Measurements from ENCODE around the gene FHOD3. TPM values are rescaled to one million over a fixed set of nuclear protein-coding genes. Genes with fewer than 3 reads are reported as not detected.

Gene FHOD3
- total and polyA plus RNA-seq, 3 experiments from 2014 or later = not detected

- H3K4me3 ChIP-seq (ENCODE audit: low read length) = no peak overlapping the region
- no peaks in the 10 kb centered on the region for H3K27me3 ChIP-seq (ENCODE audit: insufficient read depth, low read length, poor library complexity, severe bottlenecking)
- no peaks in the 10 kb centered on the region for H3K36me3 ChIP-seq (ENCODE audit: insufficient read depth, low read length)
- Mint-ChIP-seq H3K27ac (no peak overlapping the region), H3K27me3 (peaks cover 5 to 44% of the 10 kb centered on the region in 2 donors), H3K36me3 (peaks cover 0 to 1% (median 0%) of the 10 kb centered on the region in 3 donors), H3K4me1 (no peaks in the 10 kb centered on the region), H3K4me3 (no peak overlapping the region), H3K9me3 (no peaks in the 10 kb centered on the region)
- no peaks in the 10 kb centered on the region for H3K9me3 ChIP-seq (ENCODE audit: low read length)
- DNase-seq = no peak
- no peaks in the 10 kb centered on the region for H3K4me1 ChIP-seq (ENCODE audit: insufficient read depth, low read length)
- ChIA-PET POLR2A (no interaction called here), CTCF (no interaction called here)
- no peak overlapping the region for H3K27ac ChIP-seq (ENCODE audit: low read depth, low read length)
These were observed 30.9 kb downstream of the FHOD3 start for GRCh38 chr18:36328385-36328858.

DNA sequence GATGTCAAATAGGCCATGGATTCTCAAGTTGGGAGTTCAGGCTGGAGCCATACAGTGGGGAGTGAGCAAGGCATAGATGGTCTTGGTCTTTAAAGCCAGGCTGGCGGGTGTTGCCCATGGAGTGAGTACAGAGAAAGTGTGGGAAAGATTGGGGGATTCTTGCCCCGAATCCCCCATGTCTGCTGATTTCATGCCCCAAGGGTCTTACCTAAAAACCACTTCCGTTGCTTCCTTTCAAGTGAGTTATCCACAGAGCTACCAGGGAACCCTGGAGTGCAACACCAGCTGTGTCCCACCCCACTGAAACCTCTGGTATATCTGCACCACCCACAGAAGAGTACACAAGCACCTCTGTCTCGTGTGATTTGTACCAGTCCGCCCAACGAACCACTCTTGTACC lies 31.4 kb downstream of the FHOD3 start:
- CTCF ChIA-PET = no interaction called here
- no peaks in the 10 kb centered on the region for H3K36me3 ChIP-seq (ENCODE audit: insufficient read depth, low read length)
- no peaks in the 10 kb centered on the region for H3K27me3 ChIP-seq (ENCODE audit: insufficient read depth, low read length, poor library complexity, severe bottlenecking)
- POLR2A ChIA-PET = no interaction called here
- no peak overlapping the region for H3K27ac Mint-ChIP-seq
- DNase-seq = no peak
- H3K27ac ChIP-seq (ENCODE audit: low read depth, low read length) = no peak overlapping the region
- H3K4me1 Mint-ChIP-seq = no peaks in the 10 kb centered on the region
- no peaks in the 10 kb centered on the region for H3K9me3 ChIP-seq (ENCODE audit: low read length)
- peaks cover 0 to 1% (median 0%) of the 10 kb centered on the region in 3 donors for H3K36me3 Mint-ChIP-seq
- H3K9me3 Mint-ChIP-seq = no peaks in the 10 kb centered on the region
- peaks cover 5 to 40% of the 10 kb centered on the region in 2 donors for H3K27me3 Mint-ChIP-seq
- H3K4me3 Mint-ChIP-seq = no peak overlapping the region
- H3K4me1 ChIP-seq (ENCODE audit: insufficient read depth, low read length) = no peaks in the 10 kb centered on the region
- H3K4me3 ChIP-seq (ENCODE audit: low read length) = no peak overlapping the region

DNA sequence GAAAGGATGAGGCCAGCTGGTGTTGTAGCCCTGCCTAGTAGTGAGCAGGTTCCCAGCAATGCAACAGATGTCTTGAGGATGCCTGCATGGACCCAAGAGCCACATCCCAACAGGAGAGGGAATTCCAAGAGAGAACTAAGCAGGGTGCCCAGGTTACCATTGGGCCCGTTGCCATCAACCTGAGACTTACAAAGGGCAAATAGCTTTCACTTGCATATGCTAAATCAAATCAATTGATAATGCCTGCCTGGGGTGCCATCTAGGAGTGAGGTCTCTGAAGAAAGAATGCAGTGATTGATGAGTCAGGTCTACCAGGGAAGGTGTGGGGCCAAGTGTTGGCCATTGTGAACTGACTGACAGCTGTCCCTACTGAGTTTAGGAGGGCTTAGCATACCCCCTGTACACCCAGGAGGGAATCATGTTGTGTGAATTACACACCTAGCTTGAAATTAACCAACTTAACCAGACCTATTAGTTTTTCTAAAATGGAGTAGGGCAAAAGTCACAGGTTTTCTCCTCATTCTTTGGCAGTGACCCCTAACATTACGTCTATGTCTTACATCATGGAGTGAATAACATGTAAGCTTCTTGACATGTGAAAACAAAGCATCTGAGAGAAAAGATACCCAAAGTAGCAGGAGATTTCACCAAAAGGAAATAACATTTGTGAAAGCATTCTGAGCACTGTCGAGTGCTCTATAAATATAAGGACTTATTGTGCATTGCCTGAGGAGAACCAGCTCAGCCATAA lies 32.3 kb downstream of the FHOD3 start:
- POLR2A ChIA-PET = no interaction called here
- H3K27ac ChIP-seq (ENCODE audit: low read depth, low read length) = no peak overlapping the region
- H3K27ac Mint-ChIP-seq = no peak overlapping the region

DNA sequence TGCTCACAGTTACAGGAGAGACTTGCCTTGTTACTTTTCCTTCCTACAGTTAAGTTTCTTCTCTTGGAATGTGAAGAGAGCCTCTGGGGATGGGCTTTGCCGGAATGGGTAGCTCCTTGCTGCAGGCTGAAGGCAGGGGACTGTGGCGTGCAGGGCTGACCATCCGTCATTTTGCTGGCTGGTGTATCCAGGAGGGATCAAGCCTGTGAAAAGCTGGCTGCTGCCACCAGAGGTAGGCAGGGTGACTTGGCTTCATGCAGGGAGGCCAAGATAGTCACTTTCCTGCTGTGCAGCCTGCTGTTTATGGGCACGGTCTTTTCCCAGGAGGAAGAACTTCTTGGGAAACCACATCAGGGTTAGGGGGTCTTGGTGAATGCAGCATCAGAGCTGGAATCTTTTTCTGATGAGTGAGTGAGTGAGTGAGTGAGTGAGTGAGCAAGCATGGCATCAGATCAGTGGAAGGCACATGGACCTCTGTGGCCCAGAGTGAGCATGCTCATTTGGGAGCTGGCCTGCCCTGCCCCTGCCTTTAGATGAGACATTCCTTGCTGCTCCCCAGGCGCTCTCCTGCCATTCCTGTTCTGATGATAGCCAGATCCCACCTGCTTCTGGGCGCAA lies 33.0 kb downstream of the FHOD3 start:
- POLR2A ChIA-PET = no interaction called here
- peaks cover 0 to 1% (median 0%) of the 10 kb centered on the region in 3 donors for H3K36me3 Mint-ChIP-seq
- no peaks in the 10 kb centered on the region for H3K9me3 Mint-ChIP-seq
- Histone ChIP-seq H3K27ac (ENCODE audit: low read depth, low read length) (no peak overlapping the region), H3K27me3 (ENCODE audit: insufficient read depth, low read length, poor library complexity, severe bottlenecking) (no peaks in the 10 kb centered on the region), H3K4me3 (ENCODE audit: low read length) (no peak overlapping the region), H3K9me3 (ENCODE audit: low read length) (no peaks in the 10 kb centered on the region), H3K36me3 (ENCODE audit: insufficient read depth, low read length) (no peaks in the 10 kb centered on the region), H3K4me1 (ENCODE audit: insufficient read depth, low read length) (no peaks in the 10 kb centered on the region)
- no peak for DNase-seq
- CTCF ChIA-PET = no interaction called here
- H3K27me3 Mint-ChIP-seq = peaks cover 5 to 41% of the 10 kb centered on the region in 2 donors
- H3K27ac Mint-ChIP-seq = no peak overlapping the region
- H3K4me1 Mint-ChIP-seq = no peaks in the 10 kb centered on the region
- H3K4me3 Mint-ChIP-seq = no peak overlapping the region

More for the DNA sequence above, 32.3 kb downstream of the FHOD3 start:
- H3K4me3 ChIP-seq (ENCODE audit: low read length) = no peak overlapping the region
- DNase-seq = no peak
- H3K4me3 Mint-ChIP-seq = no peak overlapping the region
- H3K4me1 ChIP-seq (ENCODE audit: insufficient read depth, low read length) = no peaks in the 10 kb centered on the region
- no peaks in the 10 kb centered on the region for H3K9me3 ChIP-seq (ENCODE audit: low read length)
- CTCF ChIA-PET = no interaction called here
- H3K36me3 Mint-ChIP-seq = peaks cover 0 to 1% (median 0%) of the 10 kb centered on the region in 3 donors
- H3K9me3 Mint-ChIP-seq = no peaks in the 10 kb centered on the region
- no peaks in the 10 kb centered on the region for H3K4me1 Mint-ChIP-seq
- no peaks in the 10 kb centered on the region for H3K27me3 ChIP-seq (ENCODE audit: insufficient read depth, low read length, poor library complexity, severe bottlenecking)
- no peaks in the 10 kb centered on the region for H3K36me3 ChIP-seq (ENCODE audit: insufficient read depth, low read length)
- H3K27me3 Mint-ChIP-seq = peaks cover 5 to 42% of the 10 kb centered on the region in 2 donors

DNA sequence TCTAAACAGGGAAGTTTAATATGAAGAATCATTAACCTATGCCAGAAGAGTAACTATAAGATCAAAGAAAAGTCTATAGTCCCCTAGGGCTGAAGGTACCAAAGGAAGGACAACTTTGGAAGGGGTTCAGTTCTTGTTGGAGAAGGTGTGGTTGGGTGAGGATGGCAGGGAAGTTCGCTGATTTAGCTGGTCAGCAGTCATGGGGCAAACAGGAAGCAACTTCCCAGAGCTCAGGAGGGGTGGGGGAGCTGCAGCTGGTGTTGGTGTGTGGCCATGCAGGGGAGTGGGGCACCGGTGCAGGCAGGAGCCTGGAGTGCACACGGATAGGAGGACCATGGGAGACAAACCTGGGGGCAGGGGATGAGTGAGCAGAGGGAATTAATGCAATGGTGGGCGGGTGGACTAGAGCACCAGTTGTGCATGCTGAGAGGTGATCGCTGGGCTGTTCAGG lies 34.0 kb downstream of the FHOD3 start:
- H3K36me3 Mint-ChIP-seq = peaks cover 0 to 1% (median 0%) of the 10 kb centered on the region in 3 donors
- ChIA-PET POLR2A (no interaction called here), CTCF (no interaction called here)
- H3K27ac Mint-ChIP-seq = no peak overlapping the region
- H3K27me3 Mint-ChIP-seq = peaks cover 5 to 41% of the 10 kb centered on the region in 2 donors
- H3K4me3 Mint-ChIP-seq = no peak overlapping the region
- Histone ChIP-seq H3K36me3 (ENCODE audit: insufficient read depth, low read length) (no peaks in the 10 kb centered on the region), H3K4me3 (ENCODE audit: low read length) (no peak overlapping the region), H3K9me3 (ENCODE audit: low read length) (no peaks in the 10 kb centered on the region), H3K27me3 (ENCODE audit: insufficient read depth, low read length, poor library complexity, severe bottlenecking) (no peaks in the 10 kb centered on the region), H3K4me1 (ENCODE audit: insufficient read depth, low read length) (no peaks in the 10 kb centered on the region), H3K27ac (ENCODE audit: low read depth, low read length) (no peak overlapping the region)
- H3K9me3 Mint-ChIP-seq = no peaks in the 10 kb centered on the region
- DNase-seq = no peak
- H3K4me1 Mint-ChIP-seq = no peaks in the 10 kb centered on the region

DNA sequence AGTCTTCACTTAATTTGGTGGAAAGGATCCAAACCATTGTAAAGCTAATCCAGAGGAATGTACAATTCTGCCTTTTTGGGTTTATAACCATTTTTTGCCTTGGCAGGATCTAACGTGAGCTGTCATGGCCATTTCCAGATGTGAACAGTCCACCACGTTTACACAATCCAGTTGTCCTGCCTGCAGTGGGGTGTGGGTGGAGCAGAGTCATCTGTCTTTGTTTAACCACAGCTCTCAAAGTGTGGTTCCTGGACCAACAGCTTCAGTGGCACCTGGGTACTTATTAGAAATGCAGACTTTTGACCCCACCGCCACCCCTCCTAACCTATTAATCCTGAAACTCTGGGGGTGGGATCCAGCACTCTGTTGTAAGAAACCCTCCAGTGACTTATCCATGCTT lies 35.9 kb downstream of the FHOD3 start:
- Histone ChIP-seq H3K4me1 (ENCODE audit: insufficient read depth, low read length) (no peaks in the 10 kb centered on the region), H3K27ac (ENCODE audit: low read depth, low read length) (no peak overlapping the region), H3K4me3 (ENCODE audit: low read length) (no peak overlapping the region), H3K36me3 (ENCODE audit: insufficient read depth, low read length) (no peaks in the 10 kb centered on the region), H3K9me3 (ENCODE audit: low read length) (no peaks in the 10 kb centered on the region), H3K27me3 (ENCODE audit: insufficient read depth, low read length, poor library complexity, severe bottlenecking) (no peaks in the 10 kb centered on the region)
- CTCF ChIA-PET = no interaction called here
- H3K4me1 Mint-ChIP-seq = no peaks in the 10 kb centered on the region
- no peak overlapping the region for H3K27ac Mint-ChIP-seq
- POLR2A ChIA-PET = no interaction called here
- peaks cover 4 to 35% of the 10 kb centered on the region in 2 donors for H3K27me3 Mint-ChIP-seq
- no peak for DNase-seq
- H3K9me3 Mint-ChIP-seq = no peaks in the 10 kb centered on the region
- no peaks in the 10 kb centered on the region for H3K36me3 Mint-ChIP-seq
- no peak overlapping the region for H3K4me3 Mint-ChIP-seq

DNA sequence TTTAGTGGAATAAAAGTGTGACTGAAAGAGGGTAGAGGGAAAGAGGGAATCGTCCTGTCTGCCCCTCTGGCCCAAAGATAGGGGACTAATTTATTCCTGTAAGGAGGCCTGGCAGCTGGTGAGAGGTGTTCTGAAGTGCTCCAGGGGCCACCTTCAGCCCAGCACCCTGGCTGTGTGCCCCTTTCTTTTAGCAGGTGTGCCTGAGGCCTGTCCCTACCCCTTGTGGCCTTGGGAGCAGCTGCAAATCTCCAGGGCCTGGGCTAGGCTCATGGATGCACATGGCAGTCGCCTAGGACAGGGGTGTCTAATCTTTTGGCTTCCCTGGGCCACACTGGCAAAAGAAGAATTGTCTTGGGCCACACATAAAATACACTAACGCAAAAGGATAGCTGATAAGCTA lies 37.3 kb downstream of the FHOD3 start:
- no peaks in the 10 kb centered on the region for H3K36me3 Mint-ChIP-seq
- H3K4me1 Mint-ChIP-seq = no peaks in the 10 kb centered on the region
- H3K27ac Mint-ChIP-seq = no peak overlapping the region
- ChIA-PET CTCF (no interaction called here), POLR2A (no interaction called here)
- H3K27me3 ChIP-seq (ENCODE audit: insufficient read depth, low read length, poor library complexity, severe bottlenecking) = no peaks in the 10 kb centered on the region
- H3K27ac ChIP-seq (ENCODE audit: low read depth, low read length) = no peak overlapping the region
- no peaks in the 10 kb centered on the region for H3K9me3 ChIP-seq (ENCODE audit: low read length)
- H3K4me3 Mint-ChIP-seq = no peak overlapping the region
- H3K4me3 ChIP-seq (ENCODE audit: low read length) = no peak overlapping the region
- H3K9me3 Mint-ChIP-seq = no peaks in the 10 kb centered on the region
- no peaks in the 10 kb centered on the region for H3K4me1 ChIP-seq (ENCODE audit: insufficient read depth, low read length)
- H3K36me3 ChIP-seq (ENCODE audit: insufficient read depth, low read length) = no peaks in the 10 kb centered on the region
- no peak for DNase-seq
- H3K27me3 Mint-ChIP-seq = peaks cover 0 to 24% of the 10 kb centered on the region in 2 donors

- H3K27ac Mint-ChIP-seq = no peak overlapping the region
- no peak for DNase-seq
- no peaks in the 10 kb centered on the region for H3K36me3 Mint-ChIP-seq
- Histone ChIP-seq H3K36me3 (ENCODE audit: insufficient read depth, low read length) (no peaks in the 10 kb centered on the region), H3K9me3 (ENCODE audit: low read length) (no peaks in the 10 kb centered on the region), H3K4me3 (ENCODE audit: low read length) (no peak overlapping the region), H3K27me3 (ENCODE audit: insufficient read depth, low read length, poor library complexity, severe bottlenecking) (no peaks in the 10 kb centered on the region), H3K4me1 (ENCODE audit: insufficient read depth, low read length) (no peaks in the 10 kb centered on the region), H3K27ac (ENCODE audit: low read depth, low read length) (no peak overlapping the region)
- H3K4me1 Mint-ChIP-seq = no peaks in the 10 kb centered on the region
- H3K27me3 Mint-ChIP-seq = peaks cover 0 to 15% of the 10 kb centered on the region in 2 donors
- H3K4me3 Mint-ChIP-seq = no peak overlapping the region
- ChIA-PET POLR2A (no interaction called here), CTCF (no interaction called here)
- H3K9me3 Mint-ChIP-seq = no peaks in the 10 kb centered on the region
These were observed 38.2 kb downstream of the FHOD3 start for GRCh38 chr18:36335476-36336279.
